ENCODE data around the gene GNE. TPM values are rescaled to one million over a fixed set of nuclear protein-coding genes. Genes with fewer than 3 reads are reported as not detected.
"Not testable (repeated sequence)": the region's sequence is repeated elsewhere in the genome, so short reads cannot be mapped to it uniquely, and the experiment has no call there.

The GNE gene
- total RNA-seq, 1 experiment from 2014 or later, result 14.9 TPM

- Mint-ChIP-seq H3K27me3 (ENCODE audit: insufficient read depth, unreplicated experiment) (no peaks in the 10 kb centered on the region), H3K4me3 (ENCODE audit: unreplicated experiment) (peak within 1 kb of the TSS; percentile 83), H3K4me1 (ENCODE audit: insufficient read depth, unreplicated experiment) (peaks cover 35% of the 10 kb centered on the region), H3K27ac (ENCODE audit: low read depth, unreplicated experiment) (peak within 1 kb of the TSS; percentile 92), H3K9me3 (ENCODE audit: unreplicated experiment) (no peaks in the 10 kb centered on the region), H3K36me3 (ENCODE audit: insufficient read depth, unreplicated experiment) (peaks cover 23% of the 10 kb centered on the region)
- DNase-seq (ENCODE audit: unreplicated experiment), result peak; percentile 100
- BruUV-seq (replicated peaks), result no TSS peak
- peak; percentile 46 for TF ChIP-seq CTCF (IDR thresholded peaks at IDR 0.05; ENCODE audit: unreplicated experiment)
- intact Hi-C loops (cut with micrococcal nuclease), result no loop called here
- POLR2A ChIA-PET, result interaction anchor here (0.6 to 4.1 kb wide), 44 partner anchors 9 to 1151 kb away, joined by 3 to 26 read pairs (median 4); partner anchors contain the start of genes CCIN, CREB3, GNE and HRCT1
- CTCF ChIA-PET, result interaction anchor here (0.6 to 3.1 kb wide), 24 partner anchors 11 to 365 kb away, joined by 3 to 28 read pairs (median 4); partner anchors contain the start of gene CCIN
Observed at GRCh38 chr9:36190388-36191289, 67.6 kb downstream of the GNE start, which contains the start of gene CLTA. Gene CLTA, plus strand, starts transcription at chr9:36190921. Its CDS starts 136 bp downstream, at chr9:36191057.

- TF ChIP-seq CTCF (IDR thresholded peaks at IDR 0.05; ENCODE audit: unreplicated experiment), result no peak
- H3K36me3 Mint-ChIP-seq (ENCODE audit: insufficient read depth, unreplicated experiment), result peaks cover 16% of the 10 kb centered on the region
- peak overlapping the region; percentile 92 for H3K27ac Mint-ChIP-seq (ENCODE audit: low read depth, unreplicated experiment)
- BruUV-seq (replicated peaks), result TSS peak; percentile 93
- POLR2A ChIA-PET, result interaction anchor here (0.6 to 4.1 kb wide), 35 partner anchors 9 to 458 kb away, joined by 3 to 26 read pairs (median 4); partner anchors contain the start of genes CCIN, CREB3, HRCT1 and RECK
- no peaks in the 10 kb centered on the region for H3K9me3 Mint-ChIP-seq (ENCODE audit: unreplicated experiment)
- no peak for DNase-seq (ENCODE audit: unreplicated experiment)
- CTCF ChIA-PET, result interaction anchor here (0.6 to 3.1 kb wide), 28 partner anchors 10 to 1718 kb away, joined by 3 to 28 read pairs (median 4); partner anchors contain the start of gene CCIN
- H3K27me3 Mint-ChIP-seq (ENCODE audit: insufficient read depth, unreplicated experiment), result no peaks in the 10 kb centered on the region
- H3K4me1 Mint-ChIP-seq (ENCODE audit: insufficient read depth, unreplicated experiment), result peaks cover 33% of the 10 kb centered on the region
- H3K4me3 Mint-ChIP-seq (ENCODE audit: unreplicated experiment), result peak overlapping the region; percentile 83
- intact Hi-C loops (cut with micrococcal nuclease), result no loop called here
Observed at GRCh38 chr9:36189976-36190375, 68.3 kb downstream of the GNE start.

GRCh38 chr9:36188212-36188611 lies 70.0 kb downstream of the GNE start:
- TF ChIP-seq CTCF (IDR thresholded peaks at IDR 0.05; ENCODE audit: unreplicated experiment), result no peak
- H3K36me3 Mint-ChIP-seq (ENCODE audit: insufficient read depth, unreplicated experiment), result peaks cover 7% of the 10 kb centered on the region
- DNase-seq (ENCODE audit: unreplicated experiment), result no peak
- no peak overlapping the region for H3K4me3 Mint-ChIP-seq (ENCODE audit: unreplicated experiment)
- no TSS peak for BruUV-seq (replicated peaks)
- ChIA-PET CTCF (no interaction called here), POLR2A (no interaction called here)
- H3K27me3 Mint-ChIP-seq (ENCODE audit: insufficient read depth, unreplicated experiment), result no peaks in the 10 kb centered on the region
- intact Hi-C loops (cut with micrococcal nuclease), result no loop called here
- H3K9me3 Mint-ChIP-seq (ENCODE audit: unreplicated experiment), result no peaks in the 10 kb centered on the region
- no peak overlapping the region for H3K27ac Mint-ChIP-seq (ENCODE audit: low read depth, unreplicated experiment)
- H3K4me1 Mint-ChIP-seq (ENCODE audit: insufficient read depth, unreplicated experiment), result peaks cover 16% of the 10 kb centered on the region

- TF ChIP-seq CTCF (IDR thresholded peaks at IDR 0.05; ENCODE audit: unreplicated experiment), result no peak
- Mint-ChIP-seq H3K27me3 (ENCODE audit: insufficient read depth, unreplicated experiment) (no peaks in the 10 kb centered on the region), H3K4me3 (ENCODE audit: unreplicated experiment) (no peak overlapping the region), H3K36me3 (ENCODE audit: insufficient read depth, unreplicated experiment) (peaks cover 7% of the 10 kb centered on the region), H3K9me3 (ENCODE audit: unreplicated experiment) (no peaks in the 10 kb centered on the region), H3K27ac (ENCODE audit: low read depth, unreplicated experiment) (no peak overlapping the region), H3K4me1 (ENCODE audit: insufficient read depth, unreplicated experiment) (peaks cover 8% of the 10 kb centered on the region)
- DNase-seq (ENCODE audit: unreplicated experiment), result no peak
- no TSS peak for BruUV-seq (replicated peaks)
- intact Hi-C loops (cut with micrococcal nuclease), result no loop called here
- ChIA-PET POLR2A (no interaction called here), CTCF (interaction anchor here (0.6 kb wide), 1 partner anchor 153 kb away, joined by 3 read pairs; no protein-coding TSS in a partner anchor)
Observed at GRCh38 chr9:36187414-36187813, 70.8 kb downstream of the GNE start.

- H3K4me3 Mint-ChIP-seq (ENCODE audit: unreplicated experiment); H3K36me3 Mint-ChIP-seq (ENCODE audit: insufficient read depth, unreplicated experiment); BruUV-seq (replicated peaks); H3K27me3 Mint-ChIP-seq (ENCODE audit: insufficient read depth, unreplicated experiment); DNase-seq (ENCODE audit: unreplicated experiment); H3K9me3 Mint-ChIP-seq (ENCODE audit: unreplicated experiment); H3K27ac Mint-ChIP-seq (ENCODE audit: low read depth, unreplicated experiment); H3K4me1 Mint-ChIP-seq (ENCODE audit: insufficient read depth, unreplicated experiment); intact Hi-C loops (cut with micrococcal nuclease): not testable (repeated sequence)
- ChIA-PET POLR2A (interaction anchor here (1.9 kb wide), 1 partner anchor 10 kb away, joined by 8 read pairs; the partner anchor contains the start of gene CLTA), CTCF (interaction anchor here (1.2 kb wide), 1 partner anchor 9 kb away, joined by 3 read pairs; no protein-coding TSS in a partner anchor)
Observed at GRCh38 chr9:36180243-36180642, 78.0 kb downstream of the GNE start.
